Keratinocyte (primary cell): ENCODE results near the gene PAX5. TPM values are rescaled to one million over a fixed set of nuclear protein-coding genes. Genes with fewer than 3 reads are reported as not detected.

Source experiments
- DNase-seq: peaks from one replicate; pipeline ENCODE4 v3.0.0-alpha.2; 2011; ENCODE audit warnings: low read depth, missing footprints, low spot score
- FAIRE-seq: peaks from 2 replicates; lab custom pipeline; 2011; peaks lifted over from hg19 to GRCh38; lab: Jason Lieb, UNC
- H2AFZ ChIP-seq: 2 replicates; pipeline ENCODE4 v1.6.0; 2012; ENCODE audit warnings: low read length, control low read depth, inconsistent platforms; ENCODE audit not compliant: control insufficient read depth
- H3K27ac ChIP-seq: 2 replicates; pipeline ENCODE4 v1.5.1; 2011; ENCODE audit warnings: low read length; ENCODE audit not compliant: control insufficient read depth, insufficient read depth
- H3K27me3 ChIP-seq: 3 replicates; pipeline ENCODE4 v1.6.0; 2011; ENCODE audit warnings: low read length; ENCODE audit not compliant: control insufficient read depth, insufficient read depth; ENCODE audit errors: extremely low read depth
- H3K36me3 ChIP-seq, 2 experiments: 2 replicates in 1 of 2; 3 replicates in 1 of 2; pipeline ENCODE4 v1.5.1; 2011; ENCODE audit warnings: low read length in 2 of 2, mild to moderate bottlenecking in 1 of 2; ENCODE audit not compliant: control insufficient read depth in 2 of 2, insufficient read depth in 2 of 2; ENCODE audit errors: extremely low read depth in 1 of 2
- H3K4me1 ChIP-seq: 3 replicates; pipeline ENCODE4 v1.5.1; 2011; ENCODE audit warnings: low read length; ENCODE audit not compliant: control insufficient read depth, insufficient read depth; ENCODE audit errors: extremely low read depth
- H3K4me2 ChIP-seq: 3 replicates; pipeline ENCODE4 v1.6.0; 2011; ENCODE audit warnings: low read depth, low read length; ENCODE audit not compliant: control insufficient read depth, insufficient read depth; ENCODE audit errors: extremely low read depth
- H3K4me3 ChIP-seq, 3 experiments: fragments of 200-600 bp in 1 of 3; sonication (generic) in 1 of 3; 2 replicates in 2 of 3; 3 replicates in 1 of 3; pipeline ENCODE4 v1.5.1; 2011 to 2016; ENCODE audit warnings: low read length in 3 of 3, mild to moderate bottlenecking in 3 of 3, control low read depth in 2 of 3, inconsistent platforms in 1 of 3, low read depth in 1 of 3, mixed read lengths in 1 of 3, mixed run types in 1 of 3, moderate library complexity in 1 of 3; ENCODE audit not compliant: control insufficient read depth in 2 of 3, insufficient read depth in 2 of 3; ENCODE audit errors: extremely low read depth in 1 of 3
- H3K79me2 ChIP-seq: 2 replicates; pipeline ENCODE4 v1.6.0; 2012; ENCODE audit warnings: low read length; ENCODE audit not compliant: control insufficient read depth, insufficient read depth
- H3K9ac ChIP-seq: 3 replicates; pipeline ENCODE4 v1.6.0; 2011; ENCODE audit warnings: low read length; ENCODE audit not compliant: control insufficient read depth, insufficient read depth; ENCODE audit errors: extremely low read depth
- H3K9me1 ChIP-seq: 3 replicates; pipeline ENCODE4 v1.6.0; 2011; ENCODE audit warnings: low read length; ENCODE audit not compliant: control insufficient read depth, insufficient read depth; ENCODE audit errors: extremely low read depth
- H3K9me3 ChIP-seq: 2 replicates; pipeline ENCODE4 v1.5.1; 2012; ENCODE audit warnings: low read depth, low read length; ENCODE audit not compliant: control insufficient read depth
- H4K20me1 ChIP-seq: 3 replicates; pipeline ENCODE4 v1.6.0; 2011; ENCODE audit warnings: low read length; ENCODE audit not compliant: control insufficient read depth, insufficient read depth; ENCODE audit errors: extremely low read depth
- CTCF ChIP-seq, 3 experiments: IDR thresholded peaks in 1 of 3; conservative IDR thresholded peaks in 1 of 3; optimal IDR thresholded peaks in 1 of 3; 2 replicates in 2 of 3; 3 replicates in 1 of 3; pipeline versions ENCODE3 to v1.5.1; 2011; ENCODE audit warnings: low read length in 3 of 3, mild to moderate bottlenecking in 3 of 3, moderate library complexity in 2 of 3, control low read depth in 1 of 3, inconsistent platforms in 1 of 3; ENCODE audit not compliant: insufficient read depth in 2 of 3; ENCODE audit errors: extremely low read depth in 1 of 3
- EZH2 ChIP-seq: IDR thresholded peaks from one replicate; pipeline ENCODE4 v1.6.1; 2012; ENCODE audit warnings: inconsistent platforms, mild to moderate bottlenecking, low read length, moderate library complexity
- dilution Hi-C: fragments of 300-500 bp; cut with MboI; formaldehyde crosslinking; loops from one replicate; pipeline ENCODE4 v1.7.0; 2020; ENCODE audit warnings: low sequenced_read_pairs; ENCODE audit not compliant: extremely low pct_ligation_motif_present
- polyA plus RNA-seq, 5 experiments: library from polyadenylated mRNA; depleted of rRNA in 3 of 5; stranded (reverse) in 3 of 5; stranded (forward) in 1 of 5; unstranded in 1 of 5; fragments of >200 nt; gene quantifications; 1 replicate in 1 of 5; 2 replicates in 3 of 5; 3 replicates in 1 of 5; pipeline versions ENCODE4 v1.2.1 to v1.2.3, GENCODE V29; 2011 to 2012; ENCODE audit warnings: missing spikeins in 2 of 5, low read depth in 1 of 5, low replicate concordance in 1 of 5

The PAX5 gene
- polyA plus RNA-seq, 1 donor (not counting 4 experiments of a cell fraction or from before 2014, with no cell fraction given) = not detected

GRCh38 chr9:36942891-36943290 lies 91.2 kb downstream of the PAX5 start:
- Histone ChIP-seq H3K79me2 (no peaks in the 10 kb centered on the region), H3K9me1 (no peaks in the 10 kb centered on the region), H2AFZ (no peak overlapping the region), H3K9ac (no peak overlapping the region), H3K4me1 (peaks cover 10% of the 10 kb centered on the region), H3K4me3 (no peak overlapping the region), H3K9me3 (no peaks in the 10 kb centered on the region), H3K36me3 (no peaks in the 10 kb centered on the region), H4K20me1 (no peaks in the 10 kb centered on the region), H3K4me2 (no peak overlapping the region), H3K27me3 (no peaks in the 10 kb centered on the region), H3K27ac (no peak overlapping the region)
- dilution Hi-C loops = no loop called here
- FAIRE-seq = no peak
- DNase-seq = no peak
- TF ChIP-seq CTCF (optimal IDR thresholded peaks at IDR 0.05 in 1 of 3, IDR thresholded peaks at IDR 0.05 in 1 of 3, conservative IDR thresholded peaks at IDR 0.05 in 1 of 3; ENCODE audit: extremely low read depth in 1 of 3, insufficient read depth in 2 of 3, low read length in 3 of 3) = no peak
- no peak for TF ChIP-seq EZH2

GRCh38 chr9:36941441-36941840 lies 92.6 kb downstream of the PAX5 start:
- no peak for DNase-seq
- Histone ChIP-seq H3K36me3 (no peaks in the 10 kb centered on the region), H3K9me1 (no peaks in the 10 kb centered on the region), H3K9ac (no peak overlapping the region), H3K27ac (no peak overlapping the region), H3K4me2 (no peak overlapping the region), H2AFZ (no peak overlapping the region), H3K9me3 (no peaks in the 10 kb centered on the region), H3K4me3 (no peak overlapping the region), H4K20me1 (no peaks in the 10 kb centered on the region), H3K27me3 (no peaks in the 10 kb centered on the region), H3K79me2 (no peaks in the 10 kb centered on the region), H3K4me1 (peaks cover 9% of the 10 kb centered on the region)
- TF ChIP-seq CTCF (optimal IDR thresholded peaks at IDR 0.05 in 1 of 3, IDR thresholded peaks at IDR 0.05 in 1 of 3, conservative IDR thresholded peaks at IDR 0.05 in 1 of 3; ENCODE audit: extremely low read depth in 1 of 3, insufficient read depth in 2 of 3, low read length in 3 of 3) = no peak
- TF ChIP-seq EZH2 = no peak
- dilution Hi-C loops = no loop called here
- no peak for FAIRE-seq
